DMS 273 (cell line): Measurements from ENCODE around the gene RAD23A.

Experiments
- DNase-seq: peaks from one replicate; lab custom pipeline; 2025; ENCODE audit not compliant: unreplicated experiment; lab: John Stamatoyannopoulos, UW

RAD23A gene

DNA sequence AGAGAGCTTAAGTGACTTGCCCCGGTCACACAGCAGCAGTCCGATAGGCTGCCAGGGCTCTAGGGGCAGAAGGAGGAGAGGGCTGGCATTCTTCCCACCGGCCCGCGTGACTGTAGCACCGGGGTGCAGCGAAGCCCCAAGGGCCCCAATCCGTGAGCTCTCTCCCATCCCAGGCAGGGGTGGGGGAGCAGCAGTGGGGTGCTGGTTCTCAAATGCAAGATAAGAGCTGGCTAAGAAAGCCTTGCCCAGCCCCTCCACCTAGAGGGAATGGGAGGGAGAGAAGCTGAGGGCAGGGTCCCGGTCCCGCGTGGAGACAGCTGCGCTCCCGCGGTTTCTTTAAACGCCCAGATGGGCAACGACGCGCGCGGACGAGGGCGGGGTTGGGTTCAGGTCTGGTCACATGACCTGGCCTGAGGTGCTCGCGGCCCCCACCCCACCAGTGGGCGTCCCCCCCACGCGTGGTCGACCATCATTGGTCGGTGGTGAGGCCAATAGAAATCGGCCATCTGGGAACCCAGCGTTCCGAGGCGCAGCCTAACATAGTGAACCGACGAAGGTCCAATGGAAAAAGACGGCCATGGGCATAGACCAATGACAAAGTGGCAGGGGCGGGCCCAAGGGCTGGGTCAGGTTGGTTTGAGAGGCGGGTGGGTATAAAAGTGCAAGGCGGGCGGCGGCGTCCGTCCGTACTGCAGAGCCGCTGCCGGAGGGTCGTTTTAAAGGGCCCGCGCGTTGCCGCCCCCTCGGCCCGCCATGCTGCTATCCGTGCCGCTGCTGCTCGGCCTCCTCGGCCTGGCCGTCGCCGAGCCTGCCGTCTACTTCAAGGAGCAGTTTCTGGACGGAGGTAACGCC is 7.5 kb upstream of the RAD23A start, which contains the start of gene CALR:
CALR (plus strand) TSS at position 683 of the 852 bp plus-strand sequence; CDS start at position 754, 71 bp downstream.
- DNase-seq, result peak; percentile 100

- peak; percentile 65 for DNase-seq
Observed at GRCh38 chr19:12938779-12939601, 6.7 kb upstream of the RAD23A start.

DNA sequence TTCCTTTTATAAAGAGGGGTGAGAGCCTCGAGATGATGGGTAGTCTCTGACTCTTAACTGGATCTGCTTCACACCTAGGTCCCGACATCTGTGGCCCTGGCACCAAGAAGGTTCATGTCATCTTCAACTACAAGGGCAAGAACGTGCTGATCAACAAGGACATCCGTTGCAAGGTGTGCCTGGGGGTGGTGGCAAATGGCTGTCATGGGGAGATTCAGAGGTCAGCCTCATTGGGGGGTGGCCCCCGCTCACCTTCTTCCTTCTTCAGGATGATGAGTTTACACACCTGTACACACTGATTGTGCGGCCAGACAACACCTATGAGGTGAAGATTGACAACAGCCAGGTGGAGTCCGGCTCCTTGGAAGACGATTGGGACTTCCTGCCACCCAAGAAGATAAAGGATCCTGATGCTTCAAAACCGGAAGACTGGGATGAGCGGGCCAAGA is 5.7 kb upstream of the RAD23A start:
- DNase-seq, result no peak

DNA sequence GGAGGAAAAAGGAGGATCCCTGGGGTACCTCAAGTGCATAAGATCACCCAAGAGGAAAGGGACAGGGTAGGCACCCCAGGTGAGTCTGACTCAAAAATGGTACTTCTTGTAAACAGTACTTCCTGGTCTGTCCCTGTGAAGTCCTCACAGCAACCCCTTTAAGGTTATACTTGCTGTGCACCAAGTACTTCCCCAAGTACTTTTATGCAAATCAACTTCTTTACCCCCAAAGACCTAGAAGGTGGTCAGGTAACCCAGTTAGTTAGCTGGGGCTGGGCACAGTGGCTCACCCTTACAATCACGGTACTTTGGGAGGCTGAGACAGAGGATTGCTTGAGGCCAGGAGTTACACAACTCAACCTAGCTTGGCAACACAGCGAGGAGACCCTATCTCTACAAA is 4.8 kb upstream of the RAD23A start:
- DNase-seq, result no peak

- no peak for DNase-seq
Observed at GRCh38 chr19:12943437-12944044, 2.1 kb upstream of the RAD23A start.

DNA sequence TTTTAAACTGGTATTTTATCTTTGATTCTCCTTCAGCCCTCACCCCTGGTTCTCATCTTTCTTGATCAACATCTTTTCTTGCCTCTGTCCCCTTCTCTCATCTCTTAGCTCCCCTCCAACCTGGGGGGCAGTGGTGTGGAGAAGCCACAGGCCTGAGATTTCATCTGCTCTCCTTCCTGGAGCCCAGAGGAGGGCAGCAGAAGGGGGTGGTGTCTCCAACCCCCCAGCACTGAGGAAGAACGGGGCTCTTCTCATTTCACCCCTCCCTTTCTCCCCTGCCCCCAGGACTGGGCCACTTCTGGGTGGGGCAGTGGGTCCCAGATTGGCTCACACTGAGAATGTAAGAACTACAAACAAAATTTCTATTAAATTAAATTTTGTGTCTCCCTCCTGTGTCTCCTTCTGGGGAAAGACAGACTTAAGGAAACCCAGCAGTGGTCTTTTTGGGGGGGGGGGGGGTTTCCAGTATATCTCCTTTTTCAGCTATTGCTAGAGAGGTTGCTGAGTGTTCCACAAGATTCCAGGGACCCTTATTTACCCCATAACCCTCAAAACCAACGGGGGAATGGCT is 1.5 kb upstream of the RAD23A start:
- no peak for DNase-seq

DNA sequence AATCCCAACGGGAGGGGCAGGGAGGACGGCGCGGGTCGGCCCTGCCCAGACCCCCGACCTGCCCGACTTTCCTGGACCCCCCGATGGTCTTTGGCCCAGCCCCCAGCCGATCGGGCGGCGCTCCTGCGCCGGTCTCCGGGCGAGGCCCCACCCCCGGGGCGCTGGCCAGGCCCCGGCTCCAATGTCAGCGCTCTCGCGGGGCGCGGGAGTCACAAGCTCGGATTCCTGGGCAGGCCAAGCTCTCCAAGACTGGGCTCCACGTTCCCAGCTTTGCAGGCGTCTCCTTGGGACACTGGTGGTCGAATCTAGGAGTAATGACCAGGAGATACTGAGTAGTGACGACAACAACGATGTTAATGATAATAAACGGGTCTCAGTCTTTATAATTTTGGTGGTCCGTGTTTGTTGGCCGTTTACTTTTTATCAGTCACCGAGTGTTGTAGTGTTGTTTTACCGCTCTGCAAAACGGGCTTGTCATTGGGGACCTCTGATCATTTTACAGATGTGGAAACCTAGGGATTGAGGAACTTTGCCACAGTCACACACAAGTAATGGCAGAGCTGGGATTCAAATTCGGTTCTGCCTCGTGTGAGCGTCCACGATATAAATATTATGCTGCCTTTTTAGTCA is 545 bp downstream of the RAD23A start:
- peak; percentile 93 for DNase-seq

- no peak for DNase-seq
Observed at GRCh38 chr19:12946731-12947496, 1.3 kb downstream of the RAD23A start.

DNA sequence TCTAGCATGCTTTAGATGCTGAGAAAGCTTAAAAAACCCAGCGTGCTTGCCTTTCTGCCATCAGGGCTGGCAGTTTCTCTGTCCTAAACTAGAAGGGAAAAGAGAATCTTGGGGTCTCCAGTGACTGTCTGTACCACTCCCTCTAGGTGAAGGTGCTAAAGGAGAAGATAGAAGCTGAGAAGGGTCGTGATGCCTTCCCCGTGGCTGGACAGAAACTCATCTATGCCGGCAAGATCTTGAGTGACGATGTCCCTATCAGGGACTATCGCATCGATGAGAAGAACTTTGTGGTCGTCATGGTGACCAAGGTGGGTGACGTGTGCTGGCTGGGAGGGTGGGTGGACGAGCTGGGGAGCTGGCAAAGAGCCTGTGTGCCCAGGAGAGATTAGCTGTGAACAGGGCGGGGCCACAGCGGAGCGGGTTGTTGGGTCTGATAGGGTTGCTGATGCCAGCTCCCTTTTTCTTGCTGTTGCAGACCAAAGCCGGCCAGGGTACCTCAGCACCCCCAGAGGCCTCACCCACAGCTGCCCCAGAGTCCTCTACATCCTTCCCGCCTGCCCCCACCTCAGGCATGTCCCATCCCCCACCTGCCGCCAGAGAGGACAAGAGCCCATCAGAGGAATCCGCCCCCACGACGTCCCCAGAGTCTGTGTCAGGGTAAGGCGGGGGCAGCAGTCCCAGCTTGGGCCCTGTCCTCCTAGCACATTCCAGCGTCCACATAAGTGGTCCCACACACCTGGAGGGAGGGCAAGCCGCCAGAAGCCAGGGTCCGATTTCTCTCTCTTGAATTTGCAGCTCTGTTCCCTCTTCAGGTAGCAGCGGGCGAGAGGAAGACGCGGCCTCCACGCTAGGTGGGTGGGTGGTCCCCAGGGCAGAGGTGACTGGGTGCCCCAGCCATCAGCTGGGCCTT is 2.3 kb downstream of the RAD23A start:
- no peak for DNase-seq

GRCh38 chr19:12948612-12949362 is 3.1 kb downstream of the RAD23A start:
- no peak for DNase-seq

GRCh38 chr19:12949363-12950283 is 4.0 kb downstream of the RAD23A start:
- DNase-seq, result peak; percentile 86

DNA sequence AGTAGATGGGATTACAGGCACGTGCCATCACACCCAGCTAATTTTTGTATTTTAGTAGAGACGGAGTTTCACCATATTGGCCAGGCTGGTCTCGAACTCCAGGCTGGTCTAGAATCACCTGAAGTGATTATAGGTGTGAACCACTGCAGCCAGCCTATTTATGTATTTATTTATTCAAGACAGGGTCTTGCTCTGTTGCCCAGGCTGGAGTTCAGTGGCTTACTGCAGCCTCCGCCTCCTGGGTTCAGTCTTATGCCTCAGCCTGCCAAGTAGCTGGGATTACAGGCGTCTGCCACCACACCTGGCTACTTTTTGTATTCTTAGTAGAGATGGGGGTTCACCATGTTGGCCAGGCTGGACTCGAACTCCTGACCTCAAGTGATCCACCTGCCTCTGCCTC is 6.4 kb downstream of the RAD23A start:
- peak; percentile 73 for DNase-seq

- peak; percentile 91 for DNase-seq
Observed at GRCh38 chr19:12952488-12953137, 7.0 kb downstream of the RAD23A start.

- DNase-seq, result peak; percentile 97
Observed at GRCh38 chr19:12953138-12953798, 7.6 kb downstream of the RAD23A start.

GRCh38 chr19:12953799-12954611 is 8.3 kb downstream of the RAD23A start:
- DNase-seq, result peak; percentile 92
